Activated T-cell treated with anti-CD3 and anti-CD28 coated beads, Interleukin-2, amount 50 U/mL, for 72 hours (primary cell): Measurements from ENCODE around the gene TEX44. TPM values are rescaled to one million over a fixed set of nuclear protein-coding genes. Genes with fewer than 3 reads are reported as not detected.

Source experiments
- ATAC-seq, 2 donors: fragments of 150-1000 bp; cut with Tn5 transposase; replicated peaks in 1 of 2; 2 replicates each; pipeline ENCODE4 v1.10.0; 2021; ENCODE audit warnings: moderate library complexity in 2 of 2, mild to moderate bottlenecking in 1 of 2
- DNase-seq, 2 donors: peaks; one replicate each; pipeline ENCODE4 v3.0.0; 2021 to 2022; ENCODE audit warnings: mixed read lengths in 1 of 2
- H3K27ac Mint-ChIP-seq: one replicate; pipeline ENCODE4 v1.8.0; 2022; ENCODE audit warnings: mild to moderate bottlenecking, moderate library complexity, mixed read lengths
- H3K27me3 Mint-ChIP-seq: one replicate; pipeline ENCODE4 v1.8.0; 2022; ENCODE audit warnings: low read depth, mixed read lengths
- H3K36me3 Mint-ChIP-seq, 2 donors: one replicate each; pipeline ENCODE4 v1.8.0; 2022; ENCODE audit warnings: mixed read lengths in 2 of 2, mild to moderate bottlenecking in 1 of 2; ENCODE audit not compliant: insufficient read depth in 2 of 2
- H3K4me1 Mint-ChIP-seq: one replicate; pipeline ENCODE4 v1.8.0; 2022; ENCODE audit warnings: low read depth, mixed read lengths
- H3K4me3 Mint-ChIP-seq, 2 donors: one replicate each; pipeline ENCODE4 v1.8.0; 2022; ENCODE audit warnings: mild to moderate bottlenecking in 2 of 2, mixed read lengths in 2 of 2, moderate library complexity in 2 of 2
- H3K9me3 Mint-ChIP-seq, 2 donors: one replicate each; pipeline ENCODE4 v1.8.0; 2022; ENCODE audit warnings: mixed read lengths in 2 of 2
- total RNA-seq, 2 donors: library from RNA; stranded (reverse); gene quantifications; one replicate each; pipeline ENCODE4 v1.2.3, GENCODE V29; 2022

The TEX44 gene
- total RNA-seq, 2 donors from 2014 or later = not detected

DNA sequence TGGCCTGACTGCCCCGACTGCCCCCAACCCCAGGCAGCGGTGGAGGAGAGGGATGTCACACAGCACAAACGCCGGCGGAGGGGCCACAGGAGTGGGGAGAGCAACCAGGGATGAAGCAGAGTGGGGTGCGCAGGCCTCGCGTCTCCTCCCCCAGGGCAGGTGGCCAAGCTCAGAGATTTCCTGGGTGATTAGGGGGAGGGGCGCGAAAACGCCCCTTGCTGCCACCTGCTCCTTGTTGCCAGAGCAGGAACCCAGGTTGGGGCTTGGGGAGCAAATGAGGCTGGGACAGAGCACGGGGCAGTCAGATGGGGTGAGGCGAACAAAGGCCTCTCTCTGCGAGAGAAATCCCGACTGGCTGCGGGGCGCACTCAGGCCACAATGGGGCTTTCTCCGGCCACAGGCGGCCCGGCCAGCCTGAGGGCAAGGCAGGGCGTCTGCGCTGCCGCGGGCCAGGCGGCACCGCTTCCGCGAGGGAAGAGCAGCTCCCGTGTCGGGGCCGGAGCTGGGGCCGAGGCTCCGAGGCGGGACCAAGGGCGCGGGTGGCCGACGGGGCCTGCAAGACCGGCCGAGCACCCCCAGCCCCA, 11.5 kb downstream of the TEX44 start:
- H3K9me3 Mint-ChIP-seq = no peaks in the 10 kb centered on the region
- peak overlapping the region; percentile 76 for H3K4me3 Mint-ChIP-seq
- H3K4me1 Mint-ChIP-seq = peaks cover 5% of the 10 kb centered on the region
- no peak for ATAC-seq
- H3K27ac Mint-ChIP-seq = no peak overlapping the region
- DNase-seq = no peak
- H3K36me3 Mint-ChIP-seq = no peaks in the 10 kb centered on the region
- H3K27me3 Mint-ChIP-seq = no peaks in the 10 kb centered on the region

DNA sequence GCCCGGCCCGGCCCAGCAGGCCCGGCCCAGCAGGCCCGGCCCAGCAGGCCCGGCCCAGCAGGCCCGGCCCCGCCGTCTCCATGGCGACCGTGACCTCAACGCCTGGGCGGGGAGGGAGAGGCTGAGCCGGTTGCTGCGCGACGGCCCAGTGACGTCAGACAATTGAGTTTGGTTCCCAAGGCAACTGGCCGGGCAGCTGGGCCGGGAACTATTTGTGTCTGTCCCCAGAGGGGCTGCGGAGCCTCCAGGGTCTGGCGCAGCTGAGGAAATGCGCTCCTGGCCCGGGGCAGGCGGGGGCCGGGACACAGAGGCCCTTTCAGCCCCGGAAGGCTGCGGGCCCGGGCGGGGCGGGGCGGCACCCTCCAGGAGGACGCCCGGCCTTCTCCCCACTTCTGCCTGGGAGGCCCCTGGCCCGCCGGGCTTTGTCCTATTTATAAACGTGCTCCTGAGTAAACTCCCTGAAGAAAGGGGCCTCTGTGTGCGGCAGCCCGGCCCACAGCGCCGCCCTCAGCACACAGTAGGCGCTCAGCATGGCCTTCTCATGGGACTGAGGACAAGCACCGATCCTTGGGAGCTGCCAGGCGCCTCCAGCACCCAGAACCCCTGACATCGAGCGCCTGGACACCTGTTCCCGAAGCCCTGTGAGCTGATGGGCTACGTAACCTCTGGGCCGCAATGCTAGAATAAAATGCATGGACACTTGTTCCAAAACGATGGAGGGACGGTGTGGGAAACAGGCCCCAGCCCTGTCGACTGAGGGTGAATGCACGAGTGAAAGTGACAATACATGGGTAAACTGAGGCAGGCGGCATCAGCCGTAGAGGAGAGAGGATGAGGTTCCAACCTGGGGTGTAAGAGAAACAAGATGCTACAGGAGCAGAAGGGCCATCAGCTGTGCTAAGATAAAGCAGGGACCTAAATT, 12.3 kb downstream of the TEX44 start:
- no peaks in the 10 kb centered on the region for H3K36me3 Mint-ChIP-seq
- peak; percentile 93 to 95 for ATAC-seq
- H3K4me3 Mint-ChIP-seq = peak overlapping the region; percentile 57 to 74
- no peaks in the 10 kb centered on the region for H3K27me3 Mint-ChIP-seq
- H3K27ac Mint-ChIP-seq = no peak overlapping the region
- DNase-seq = peak; percentile 95
- H3K9me3 Mint-ChIP-seq = no peaks in the 10 kb centered on the region
- H3K4me1 Mint-ChIP-seq = peaks cover 6% of the 10 kb centered on the region

DNA sequence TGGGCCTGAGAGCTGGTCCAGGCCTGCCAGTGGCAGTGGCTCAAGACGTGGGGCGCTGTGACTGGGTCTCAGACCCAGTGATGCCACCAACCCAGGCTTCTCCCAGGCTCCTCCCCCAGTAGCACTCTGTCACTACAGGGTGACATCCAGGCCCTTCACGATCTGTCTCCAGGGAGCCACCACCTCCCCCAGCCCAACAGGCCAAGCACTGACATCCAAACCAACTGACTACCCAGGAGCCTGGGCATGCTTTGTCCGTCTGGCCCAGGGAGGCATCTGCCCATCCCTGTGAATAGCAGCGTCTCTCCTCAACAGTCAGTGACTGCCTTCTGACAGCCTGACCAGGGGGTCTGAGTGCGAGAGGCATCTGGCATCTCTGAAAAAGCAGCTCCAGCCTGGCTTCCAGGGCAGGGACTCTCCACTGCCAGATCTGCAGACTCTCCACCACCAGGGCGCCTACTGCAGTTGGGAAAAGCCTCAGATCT, 13.0 kb downstream of the TEX44 start:
- Mint-ChIP-seq H3K4me1 (peaks cover 13% of the 10 kb centered on the region), H3K27ac (no peak overlapping the region), H3K27me3 (no peaks in the 10 kb centered on the region), H3K9me3 (no peaks in the 10 kb centered on the region), H3K36me3 (no peaks in the 10 kb centered on the region), H3K4me3 (peak overlapping the region; percentile 45 to 74)
- ATAC-seq (no peak), DNase-seq (no peak)

DNA sequence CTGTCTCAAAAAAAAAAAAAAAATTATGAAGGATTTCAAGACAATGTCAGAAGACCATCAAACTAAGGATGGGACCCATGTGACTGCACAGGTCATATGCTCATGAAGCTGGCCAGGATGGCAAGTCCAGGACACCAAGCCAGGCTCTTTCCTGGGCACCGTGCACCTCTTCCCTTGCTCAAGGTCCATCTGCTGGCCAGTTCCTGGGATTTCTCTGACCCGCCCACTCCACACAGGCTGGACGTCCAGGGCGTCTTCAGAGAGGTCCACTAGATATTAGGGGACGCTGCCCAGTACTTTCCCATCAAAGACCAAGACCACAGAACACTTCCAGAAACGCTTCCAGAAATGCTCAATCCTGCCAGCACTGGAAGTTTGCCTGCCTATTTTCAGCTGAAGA, 14.3 kb downstream of the TEX44 start:
- no peak overlapping the region for H3K27ac Mint-ChIP-seq
- H3K27me3 Mint-ChIP-seq = no peaks in the 10 kb centered on the region
- H3K9me3 Mint-ChIP-seq = no peaks in the 10 kb centered on the region
- H3K4me1 Mint-ChIP-seq = peaks cover 26% of the 10 kb centered on the region
- no peak overlapping the region for H3K4me3 Mint-ChIP-seq
- DNase-seq = no peak
- no peaks in the 10 kb centered on the region for H3K36me3 Mint-ChIP-seq
- no peak for ATAC-seq

DNA sequence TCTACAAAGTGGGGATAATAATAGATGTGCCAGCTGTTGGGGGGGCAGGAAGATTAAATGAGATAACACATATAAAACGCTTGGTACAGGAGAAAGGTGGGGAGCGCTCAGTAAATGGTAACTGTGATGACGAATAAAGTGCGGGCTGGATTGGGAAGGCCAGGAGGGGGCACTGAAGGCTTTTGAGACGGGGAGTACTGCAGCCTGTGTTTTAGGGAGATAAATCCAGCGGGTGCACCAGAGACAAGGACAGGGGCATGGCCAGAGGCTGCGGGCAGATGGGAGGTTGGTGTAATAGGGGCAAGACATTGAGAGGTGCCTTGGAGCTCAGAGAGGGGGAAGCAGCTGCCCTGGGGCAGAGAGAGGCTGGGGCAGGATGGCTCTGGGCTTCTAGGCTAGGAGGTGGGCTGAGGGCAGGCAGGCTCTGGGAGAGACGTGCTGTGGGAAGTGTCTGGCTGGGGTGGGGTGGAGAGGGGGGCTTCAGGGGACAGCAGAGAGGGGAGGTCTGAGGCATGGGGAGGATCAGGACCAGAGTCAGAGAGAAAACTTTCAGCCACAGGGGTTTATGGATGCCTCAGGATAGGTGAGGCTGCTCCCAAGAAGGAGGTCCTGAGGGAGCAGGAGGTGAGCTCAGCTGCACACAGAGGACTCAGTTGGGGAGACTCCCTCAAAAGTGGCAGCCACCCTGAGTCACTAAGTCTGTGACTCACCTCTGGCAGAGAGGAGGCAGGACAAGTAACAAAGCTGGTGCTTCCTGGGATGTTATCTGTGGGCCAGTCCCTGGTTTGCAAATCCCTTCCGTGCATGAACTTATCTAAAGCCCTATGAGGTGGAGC, 18.8 kb downstream of the TEX44 start:
- no peaks in the 10 kb centered on the region for H3K27me3 Mint-ChIP-seq
- H3K36me3 Mint-ChIP-seq = no peaks in the 10 kb centered on the region
- H3K27ac Mint-ChIP-seq = peak overlapping the region; percentile 88
- peak overlapping the region; percentile 73 to 79 for H3K4me3 Mint-ChIP-seq
- H3K9me3 Mint-ChIP-seq = no peaks in the 10 kb centered on the region
- peaks cover 54% of the 10 kb centered on the region for H3K4me1 Mint-ChIP-seq
- peak; percentile 55 to 64 for ATAC-seq
- DNase-seq = peak; percentile 70 to 80

DNA sequence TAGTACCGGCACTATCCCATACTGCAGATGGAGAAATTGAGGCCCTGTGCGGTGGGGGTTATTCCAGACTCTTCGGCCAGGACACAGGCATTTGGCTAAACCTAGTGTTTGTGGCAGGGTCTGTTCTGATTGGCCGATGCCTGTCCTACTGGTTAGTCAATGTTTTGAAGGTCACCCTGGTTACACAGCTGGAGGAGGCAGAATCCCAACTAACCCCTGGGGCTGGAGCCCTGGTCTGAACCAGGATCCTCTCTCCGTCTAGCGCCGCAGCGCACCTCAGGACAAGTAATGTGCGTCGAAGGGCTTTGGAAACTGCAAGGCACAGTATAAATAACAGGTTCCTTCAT, 19.4 kb downstream of the TEX44 start:
- no peak for DNase-seq
- no peaks in the 10 kb centered on the region for H3K27me3 Mint-ChIP-seq
- peak; percentile 1 for ATAC-seq
- no peaks in the 10 kb centered on the region for H3K9me3 Mint-ChIP-seq
- H3K27ac Mint-ChIP-seq = peak overlapping the region; percentile 88
- H3K4me1 Mint-ChIP-seq = peaks cover 60% of the 10 kb centered on the region
- no peaks in the 10 kb centered on the region for H3K36me3 Mint-ChIP-seq
- peak overlapping the region; percentile 73 to 79 for H3K4me3 Mint-ChIP-seq

DNA sequence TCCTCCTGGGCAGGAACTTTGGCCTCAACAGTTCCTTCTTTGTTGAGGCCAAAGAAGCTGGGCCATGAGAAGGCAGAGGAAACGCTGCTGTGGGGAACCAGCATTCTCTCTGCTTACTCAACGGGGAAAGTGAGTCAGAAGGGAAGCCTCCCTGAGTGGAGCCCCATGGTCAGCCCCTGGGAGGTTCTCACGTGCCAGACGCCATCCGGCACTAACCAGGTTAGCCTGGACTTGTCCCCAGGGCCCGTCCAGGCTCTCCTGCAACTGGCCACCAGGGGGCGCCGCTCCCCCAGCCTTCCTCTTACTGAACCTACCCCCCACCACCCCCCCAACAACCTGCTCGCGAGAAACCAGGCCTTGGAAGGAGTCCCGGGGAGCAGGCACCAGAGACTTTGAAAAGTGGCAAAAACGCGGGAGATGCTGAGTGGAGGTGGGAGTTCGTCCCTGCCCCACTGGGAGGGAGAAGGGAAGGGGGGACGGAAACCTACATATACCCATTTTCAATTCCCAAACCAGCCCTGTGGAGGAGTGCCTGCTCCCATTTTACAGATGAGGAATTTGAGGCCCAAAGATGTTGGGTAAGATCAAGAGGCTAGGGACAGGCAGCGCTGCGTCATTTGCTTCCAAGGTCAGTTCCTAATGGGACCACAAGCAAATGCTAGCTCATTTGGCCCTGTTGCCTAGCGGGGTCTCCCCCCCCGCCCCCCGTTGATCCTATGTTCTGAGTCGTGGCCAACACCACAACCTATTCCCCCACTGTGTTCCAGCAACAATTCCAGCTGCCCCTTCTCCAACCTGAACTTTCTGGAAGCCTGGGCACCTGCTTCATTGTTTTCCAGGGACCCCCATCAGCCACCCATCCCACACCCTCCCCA, 20.0 kb downstream of the TEX44 start:
- H3K36me3 Mint-ChIP-seq = no peaks in the 10 kb centered on the region
- DNase-seq (peak; percentile 97 to 98), ATAC-seq (peak; percentile 79 to 83)
- H3K9me3 Mint-ChIP-seq = no peaks in the 10 kb centered on the region
- H3K27me3 Mint-ChIP-seq = no peaks in the 10 kb centered on the region
- H3K4me1 Mint-ChIP-seq = peaks cover 66% of the 10 kb centered on the region
- peak overlapping the region; percentile 88 for H3K27ac Mint-ChIP-seq
- H3K4me3 Mint-ChIP-seq = peak overlapping the region; percentile 73 to 79

DNA sequence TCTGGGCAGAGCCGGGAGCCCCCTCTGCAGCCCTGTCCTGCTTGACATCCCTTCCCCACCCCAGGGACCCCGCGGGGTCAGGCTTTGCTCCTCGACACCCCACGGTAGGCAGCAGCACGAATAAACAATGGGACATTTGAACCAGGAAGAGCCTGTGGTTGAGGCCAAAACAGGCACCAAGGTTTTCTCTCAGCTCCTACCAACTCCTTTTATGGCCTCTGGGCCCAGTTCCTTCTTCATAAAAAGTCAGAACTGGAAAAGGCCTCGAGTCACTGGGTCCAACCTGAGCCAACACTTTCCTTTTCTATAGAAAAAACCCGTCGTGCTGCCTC, 20.6 kb downstream of the TEX44 start:
- Mint-ChIP-seq H3K4me1 (peaks cover 68% of the 10 kb centered on the region), H3K27ac (peak overlapping the region; percentile 88), H3K9me3 (no peaks in the 10 kb centered on the region), H3K27me3 (no peaks in the 10 kb centered on the region), H3K4me3 (peak overlapping the region; percentile 73 to 79), H3K36me3 (no peaks in the 10 kb centered on the region)
- ATAC-seq (no peak), DNase-seq (no peak)

DNA sequence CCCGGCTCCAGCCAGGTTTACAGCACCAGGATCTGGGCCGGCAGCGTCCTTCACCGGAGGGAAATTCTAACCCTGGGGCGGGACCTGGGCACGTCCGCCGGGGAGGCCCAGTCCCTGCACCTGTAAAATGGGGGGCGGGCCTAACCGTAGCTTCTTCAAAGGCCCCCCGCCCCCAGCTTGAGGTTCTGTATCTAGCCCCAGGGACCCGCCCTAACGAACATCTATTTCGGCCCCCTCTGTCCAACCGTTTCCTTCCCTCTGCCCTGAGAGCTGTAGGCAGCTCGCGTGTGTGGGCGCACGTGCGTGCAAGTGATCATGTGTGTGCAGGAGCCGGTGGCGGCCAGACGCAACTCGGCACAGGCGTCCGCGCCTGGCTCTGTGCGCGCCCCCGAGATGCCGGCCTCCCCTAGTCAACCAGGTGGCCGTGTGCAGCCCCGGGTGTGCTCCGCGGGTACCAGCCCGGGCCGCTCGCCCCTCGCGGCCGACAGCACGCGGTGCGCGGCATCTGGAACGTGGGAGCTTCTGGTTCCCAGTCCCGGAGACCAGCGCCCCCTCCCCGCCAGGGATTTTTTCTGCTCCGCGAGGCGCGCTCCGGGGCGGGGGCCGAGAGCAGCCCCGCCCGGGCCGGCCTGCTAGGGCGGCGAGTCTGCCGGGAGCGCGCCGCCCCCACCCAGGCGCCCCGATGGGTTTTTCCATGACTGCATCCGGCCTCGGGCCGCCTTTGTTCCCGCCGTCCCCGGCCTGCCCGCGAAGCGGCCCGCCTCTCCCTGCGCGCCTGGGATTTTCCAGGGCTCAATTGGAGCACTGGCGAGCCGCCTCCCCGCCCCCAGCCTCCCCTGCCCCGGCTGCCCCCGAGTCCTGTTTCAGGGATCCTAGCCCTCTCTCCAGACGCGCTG, 21.2 kb downstream of the TEX44 start:
- Mint-ChIP-seq H3K4me1 (peaks cover 68% of the 10 kb centered on the region), H3K36me3 (no peaks in the 10 kb centered on the region), H3K4me3 (peak overlapping the region; percentile 73 to 79), H3K9me3 (no peaks in the 10 kb centered on the region), H3K27ac (peak overlapping the region; percentile 88), H3K27me3 (no peaks in the 10 kb centered on the region)
- peak; percentile 85 to 92 for DNase-seq
- ATAC-seq = peak; percentile 55 to 67

DNA sequence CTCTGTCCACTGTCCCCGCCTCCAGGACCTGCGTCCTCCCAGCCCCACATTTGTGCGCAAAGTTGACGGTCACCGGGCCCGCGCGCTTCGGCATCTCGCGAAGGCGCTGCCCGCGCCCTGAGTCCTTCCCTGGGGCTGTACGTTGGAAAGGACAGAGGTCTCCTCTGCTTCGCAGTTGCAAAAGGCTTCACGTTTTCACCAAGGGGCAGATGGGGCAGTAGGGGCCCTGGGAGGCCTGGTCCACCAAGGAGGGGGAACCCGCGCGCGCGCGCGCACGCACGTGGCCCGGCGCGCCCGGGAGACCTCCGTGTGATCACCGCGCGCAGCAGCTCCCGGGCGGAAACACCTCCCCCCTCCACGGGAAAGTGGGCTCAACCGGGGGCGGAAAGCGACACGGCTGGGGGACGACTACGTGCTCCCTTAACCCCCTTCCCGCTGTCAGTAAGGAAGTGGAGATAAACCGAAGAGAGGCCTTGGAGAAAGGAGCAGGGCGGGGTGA, 21.9 kb downstream of the TEX44 start:
- H3K27me3 Mint-ChIP-seq = no peaks in the 10 kb centered on the region
- ATAC-seq = peak in 1 of 2 donors; percentile 1

DNA sequence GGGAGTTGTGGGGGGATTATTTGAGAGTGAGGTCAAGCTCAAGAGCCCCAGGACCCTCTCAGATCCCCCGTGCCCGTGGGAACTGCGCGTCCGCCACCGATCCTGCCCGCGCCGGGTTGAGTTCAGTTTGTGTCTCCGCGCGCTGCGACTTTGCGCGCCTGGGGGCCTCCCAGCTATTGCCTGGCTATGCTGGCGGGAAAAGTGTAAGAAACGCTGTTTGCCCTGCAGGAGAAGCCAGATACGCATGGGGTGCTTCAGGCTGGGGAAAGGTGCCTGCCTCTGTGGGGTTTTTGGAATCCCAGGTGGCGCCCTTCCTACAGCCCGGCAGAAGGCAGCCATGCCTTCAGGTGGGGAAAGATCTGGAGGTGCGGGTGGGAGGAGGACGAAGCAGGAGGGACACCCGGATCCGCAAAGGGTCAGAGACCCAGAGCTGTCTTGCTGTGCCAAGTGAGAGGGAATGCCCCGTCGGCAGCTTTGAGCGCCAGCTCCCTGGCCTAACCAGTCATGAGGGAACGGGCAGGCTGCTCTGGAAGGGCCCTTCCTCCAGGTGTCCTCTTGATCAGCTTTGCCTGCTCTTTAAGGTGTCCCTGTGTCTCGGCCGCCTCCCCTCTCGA, 22.5 kb downstream of the TEX44 start:
- Mint-ChIP-seq H3K4me1 (peaks cover 65% of the 10 kb centered on the region), H3K4me3 (peak overlapping the region; percentile 73 to 79), H3K9me3 (no peaks in the 10 kb centered on the region), H3K27me3 (no peaks in the 10 kb centered on the region), H3K27ac (no peak overlapping the region), H3K36me3 (no peaks in the 10 kb centered on the region)
- ATAC-seq (no peak), DNase-seq (no peak)

More for the DNA sequence above, 21.9 kb downstream of the TEX44 start:
- DNase-seq = peak; percentile 57 to 62
- Mint-ChIP-seq H3K9me3 (no peaks in the 10 kb centered on the region), H3K4me3 (peak overlapping the region; percentile 73 to 79), H3K4me1 (peaks cover 68% of the 10 kb centered on the region), H3K36me3 (no peaks in the 10 kb centered on the region), H3K27ac (peak overlapping the region; percentile 82)
